Measurements from ENCODE around the gene PLXNA2.

GRCh38 chr1:208084220-208084619, 160.0 kb downstream of the PLXNA2 start:
- TF ChIP-seq EZH2 (IDR thresholded peaks at IDR 0.05; ENCODE audit: borderline replicate concordance, insufficient read depth, low read depth, low read length, poor library complexity, severe bottlenecking), result no peak
- TF ChIP-seq, protein P1, sequence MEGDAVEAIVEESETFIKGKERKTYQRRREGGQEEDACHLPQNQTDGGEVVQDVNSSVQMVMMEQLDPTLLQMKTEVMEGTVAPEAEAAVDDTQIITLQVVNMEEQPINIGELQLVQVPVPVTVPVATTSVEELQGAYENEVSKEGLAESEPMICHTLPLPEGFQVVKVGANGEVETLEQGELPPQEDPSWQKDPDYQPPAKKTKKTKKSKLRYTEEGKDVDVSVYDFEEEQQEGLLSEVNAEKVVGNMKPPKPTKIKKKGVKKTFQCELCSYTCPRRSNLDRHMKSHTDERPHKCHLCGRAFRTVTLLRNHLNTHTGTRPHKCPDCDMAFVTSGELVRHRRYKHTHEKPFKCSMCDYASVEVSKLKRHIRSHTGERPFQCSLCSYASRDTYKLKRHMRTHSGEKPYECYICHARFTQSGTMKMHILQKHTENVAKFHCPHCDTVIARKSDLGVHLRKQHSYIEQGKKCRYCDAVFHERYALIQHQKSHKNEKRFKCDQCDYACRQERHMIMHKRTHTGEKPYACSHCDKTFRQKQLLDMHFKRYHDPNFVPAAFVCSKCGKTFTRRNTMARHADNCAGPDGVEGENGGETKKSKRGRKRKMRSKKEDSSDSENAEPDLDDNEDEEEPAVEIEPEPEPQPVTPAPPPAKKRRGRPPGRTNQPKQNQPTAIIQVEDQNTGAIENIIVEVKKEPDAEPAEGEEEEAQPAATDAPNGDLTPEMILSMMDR (IDR thresholded peaks at IDR 0.05), result no peak
